Lower leg skin (tissue), 4 donors: ENCODE results near the gene BACE2. TPM values are rescaled to one million over a fixed set of nuclear protein-coding genes. Genes with fewer than 3 reads are reported as not detected.

Experiments used
- DNase-seq, 2 donors: peaks; one replicate each; pipeline ENCODE4 v3.0.0-alpha.2; 2019; ENCODE audit warnings: low spot score in 2 of 2
- H3K4me3 ChIP-seq: fragments of 200-600 bp; sonication (generic); 2 replicates; pipeline ENCODE4 v1.5.1; 2017; ENCODE audit warnings: mild to moderate bottlenecking, low read depth; ENCODE audit not compliant: poor library complexity, severe bottlenecking
- POLR2A ChIP-seq, 2 donors: fragments of 450-650 bp; IDR thresholded peaks; one replicate each; pipeline ENCODE4 v1.6.1; 2016 to 2017; ENCODE audit warnings: antibody characterized with exemption in 2 of 2, mild to moderate bottlenecking in 1 of 2, moderate library complexity in 1 of 2
- WGBS, 2 donors: methylation state at CpG; one replicate each; pipeline ENCODE4 v1.1.5; 2018; 5-methylcytosine and 5-hydroxymethylcytosine counted together
- intact Hi-C: fragments of 100-400 bp; cut with DNase I; formaldehyde crosslinking; loops from one replicate; pipeline ENCODE4 v1.15.0; 2023; ENCODE audit warnings: low total_unique reads
- total RNA-seq, 4 donors: library from RNA; depleted of rRNA; stranded (reverse); fragments of >200 nt; gene quantifications; one replicate each; pipeline ENCODE4 v1.1.0, GENCODE V29; 2016
- TF ChIP-seq, protein P1 (sequence below), 3 donors: fragments of 450-650 bp; IDR thresholded peaks; one replicate each; pipeline ENCODE4 v1.5.1; 2016; ENCODE audit warnings: antibody characterized with exemption in 3 of 3, mild to moderate bottlenecking in 3 of 3, moderate library complexity in 2 of 3

Gene BACE2
- total RNA-seq, 4 donors from 2014 or later, result 12.2 to 44.7 (median 27.2) TPM

DNA sequence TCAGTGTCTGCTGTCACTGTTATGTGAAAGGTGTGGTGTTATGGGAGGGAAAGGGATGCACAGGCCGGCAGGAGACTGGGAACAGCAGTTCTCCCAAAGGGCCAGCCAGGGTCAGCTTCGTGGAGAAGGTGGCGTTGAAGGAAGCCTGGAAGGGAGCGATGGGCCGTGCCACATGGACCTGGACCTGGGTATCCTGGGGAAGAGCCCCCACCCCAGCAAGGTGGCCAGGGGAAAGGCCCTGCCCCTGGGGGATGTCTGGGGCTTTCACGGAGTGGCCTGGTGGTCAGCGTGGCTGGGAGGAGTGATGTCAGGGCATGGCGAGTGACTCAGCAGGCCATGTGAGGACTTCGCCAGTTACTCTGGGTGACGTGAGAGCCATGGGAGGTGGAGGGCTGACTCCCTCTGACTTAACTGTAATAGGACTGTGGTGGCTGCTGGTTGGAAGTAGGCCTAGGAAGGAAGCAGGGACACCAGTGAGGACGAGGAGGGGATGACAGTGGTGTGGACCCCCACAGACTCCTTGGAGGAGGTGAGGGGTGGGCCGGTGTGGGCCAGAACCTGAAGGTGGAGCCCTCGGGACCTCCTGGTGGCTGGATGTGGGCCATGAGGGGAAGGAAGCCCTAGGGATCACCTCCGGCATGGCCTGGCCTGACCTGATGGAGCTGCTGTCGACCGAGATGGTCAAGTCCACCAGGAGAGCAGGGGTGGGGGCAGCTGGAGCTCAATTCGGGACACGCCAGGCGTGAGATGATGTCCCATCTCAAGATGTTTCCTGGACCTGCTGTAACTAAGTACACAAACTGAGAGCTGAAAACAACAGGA is 54.5 kb downstream of the BACE2 start:
- DNase-seq, result no peak
- intact Hi-C loops, result no loop called here
- WGBS, 2 donors, result 91 to 94% methylated on average over 19 of the region's 19 CpGs
- TF ChIP-seq, protein P1, sequence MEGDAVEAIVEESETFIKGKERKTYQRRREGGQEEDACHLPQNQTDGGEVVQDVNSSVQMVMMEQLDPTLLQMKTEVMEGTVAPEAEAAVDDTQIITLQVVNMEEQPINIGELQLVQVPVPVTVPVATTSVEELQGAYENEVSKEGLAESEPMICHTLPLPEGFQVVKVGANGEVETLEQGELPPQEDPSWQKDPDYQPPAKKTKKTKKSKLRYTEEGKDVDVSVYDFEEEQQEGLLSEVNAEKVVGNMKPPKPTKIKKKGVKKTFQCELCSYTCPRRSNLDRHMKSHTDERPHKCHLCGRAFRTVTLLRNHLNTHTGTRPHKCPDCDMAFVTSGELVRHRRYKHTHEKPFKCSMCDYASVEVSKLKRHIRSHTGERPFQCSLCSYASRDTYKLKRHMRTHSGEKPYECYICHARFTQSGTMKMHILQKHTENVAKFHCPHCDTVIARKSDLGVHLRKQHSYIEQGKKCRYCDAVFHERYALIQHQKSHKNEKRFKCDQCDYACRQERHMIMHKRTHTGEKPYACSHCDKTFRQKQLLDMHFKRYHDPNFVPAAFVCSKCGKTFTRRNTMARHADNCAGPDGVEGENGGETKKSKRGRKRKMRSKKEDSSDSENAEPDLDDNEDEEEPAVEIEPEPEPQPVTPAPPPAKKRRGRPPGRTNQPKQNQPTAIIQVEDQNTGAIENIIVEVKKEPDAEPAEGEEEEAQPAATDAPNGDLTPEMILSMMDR (IDR thresholded peaks at IDR 0.05), result no peak
- TF ChIP-seq POLR2A (IDR thresholded peaks at IDR 0.05), result no peak
- H3K4me3 ChIP-seq, result no peak overlapping the region

DNA sequence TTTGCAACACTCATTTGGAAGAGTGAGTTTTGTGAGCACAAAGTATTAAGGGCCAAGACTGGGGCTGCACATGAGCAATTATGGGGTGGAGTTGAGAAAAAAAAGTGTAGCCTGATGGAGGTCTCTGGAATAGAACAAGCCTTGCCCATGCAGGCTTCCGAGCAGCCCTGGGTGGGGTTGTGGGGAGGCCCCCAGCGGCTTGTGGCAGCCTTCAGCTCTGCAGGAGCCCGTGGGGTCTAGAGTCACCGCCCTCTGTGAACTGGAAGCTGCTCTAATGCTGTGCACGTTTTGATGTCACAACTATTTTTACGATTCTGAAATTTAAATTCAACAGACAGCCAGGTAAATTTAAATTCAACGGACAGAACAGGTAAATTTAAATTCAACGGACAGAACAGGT is 58.9 kb downstream of the BACE2 start:
- intact Hi-C loops, result no loop called here
- DNase-seq, result no peak
- TF ChIP-seq, protein P1 (IDR thresholded peaks at IDR 0.05), result no peak
- TF ChIP-seq POLR2A (IDR thresholded peaks at IDR 0.05), result no peak
- H3K4me3 ChIP-seq, result no peak overlapping the region
- WGBS, 2 donors, result 92 to 94% methylated on average over 8 of the region's 8 CpGs

DNA sequence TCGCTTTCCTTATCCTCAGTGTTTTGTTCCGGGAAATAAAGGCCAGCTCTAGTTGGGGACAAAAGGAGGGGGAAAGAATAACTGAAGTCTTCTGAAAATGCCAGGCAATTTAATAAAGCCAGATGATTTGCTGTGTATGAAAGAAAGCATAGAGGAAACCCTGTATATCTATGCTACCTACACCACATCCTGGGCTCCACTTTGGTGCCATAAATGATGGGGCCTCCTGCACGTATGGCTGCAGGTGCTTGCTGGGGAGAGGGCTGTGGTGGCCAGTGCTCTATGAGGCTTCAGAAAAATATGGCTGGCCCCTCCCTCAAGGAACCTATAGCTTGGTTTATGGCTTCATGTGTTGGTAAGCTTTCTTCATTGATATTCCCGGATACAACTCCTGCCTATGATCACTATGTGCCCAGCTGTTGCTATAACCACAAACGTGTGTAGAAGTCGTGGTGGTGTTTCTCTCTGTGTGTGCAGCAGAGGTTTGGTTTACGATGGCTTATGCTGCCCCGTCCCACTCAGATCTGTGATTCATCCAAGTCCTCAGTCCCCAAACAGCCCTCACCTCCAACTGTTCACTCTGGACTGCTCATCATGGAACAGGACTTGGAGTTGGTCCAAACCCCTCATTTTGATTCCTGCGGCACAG is 59.5 kb downstream of the BACE2 start:
- TF ChIP-seq, protein P1 (IDR thresholded peaks at IDR 0.05), result no peak
- no peak for TF ChIP-seq POLR2A (IDR thresholded peaks at IDR 0.05)
- intact Hi-C loops, result no loop called here
- no peak for DNase-seq
- 88 to 91% methylated on average over 9 of the region's 9 CpGs for WGBS, 2 donors
- no peak overlapping the region for H3K4me3 ChIP-seq

DNA sequence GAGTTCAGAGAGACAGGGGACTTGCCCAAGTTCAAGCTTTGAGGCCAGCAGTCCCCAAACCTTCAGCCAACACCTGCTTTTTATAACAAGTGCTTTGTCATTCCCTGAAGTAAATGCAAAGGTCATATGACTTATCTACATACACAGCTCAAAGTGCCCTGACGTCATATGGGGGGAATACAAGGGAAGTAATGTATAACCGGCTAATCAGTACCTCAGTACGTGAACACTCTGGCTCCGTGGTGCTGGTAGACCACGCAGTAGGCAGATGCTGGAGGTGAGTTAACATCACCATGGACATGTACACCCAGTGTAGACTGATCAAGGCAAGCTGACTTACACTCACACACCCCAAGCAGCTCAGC is 60.0 kb downstream of the BACE2 start:
- WGBS, 2 donors, result 93% methylated on average over 5 of the region's 5 CpGs
- TF ChIP-seq POLR2A (IDR thresholded peaks at IDR 0.05), result no peak
- TF ChIP-seq, protein P1 (IDR thresholded peaks at IDR 0.05), result no peak
- no peak overlapping the region for H3K4me3 ChIP-seq
- intact Hi-C loops, result no loop called here
- DNase-seq, result no peak

DNA sequence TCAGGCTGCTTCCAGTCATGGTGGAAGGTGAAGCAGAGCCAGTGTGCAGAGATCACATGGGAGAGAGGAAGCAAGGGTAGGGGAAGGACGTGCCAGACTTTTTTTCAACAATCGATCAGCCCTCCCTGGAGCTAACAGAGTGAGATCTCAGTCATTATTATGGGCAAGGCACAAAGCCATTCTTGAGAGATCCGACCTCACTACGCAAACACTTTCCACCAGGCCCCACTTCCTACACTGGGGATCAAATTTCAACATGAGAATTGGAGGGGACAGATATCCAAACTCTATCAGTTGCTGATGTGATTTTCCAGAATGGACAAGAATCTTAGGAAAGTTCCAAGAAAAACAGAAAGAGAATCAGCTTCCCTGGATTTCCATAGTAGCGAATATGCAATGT is 60.5 kb downstream of the BACE2 start:
- H3K4me3 ChIP-seq, result no peak overlapping the region
- intact Hi-C loops, result no loop called here
- DNase-seq, result no peak
- WGBS, 2 donors, result 88 to 91% methylated on average over 5 of the region's 5 CpGs
- TF ChIP-seq POLR2A (IDR thresholded peaks at IDR 0.05), result no peak
- TF ChIP-seq, protein P1 (IDR thresholded peaks at IDR 0.05), result no peak
